ENCODE results near the gene KRTAP5-3.
"Not testable (repeated sequence)": the region's sequence is repeated elsewhere in the genome, so short reads cannot be mapped to it uniquely, and the experiment has no call there.

KRTAP5-3 gene

GRCh38 chr11:1607901-1608300, 362 bp downstream of the KRTAP5-3 start:
- not testable (repeated sequence) for DNase-seq (ENCODE audit: low spot score)

DNA sequence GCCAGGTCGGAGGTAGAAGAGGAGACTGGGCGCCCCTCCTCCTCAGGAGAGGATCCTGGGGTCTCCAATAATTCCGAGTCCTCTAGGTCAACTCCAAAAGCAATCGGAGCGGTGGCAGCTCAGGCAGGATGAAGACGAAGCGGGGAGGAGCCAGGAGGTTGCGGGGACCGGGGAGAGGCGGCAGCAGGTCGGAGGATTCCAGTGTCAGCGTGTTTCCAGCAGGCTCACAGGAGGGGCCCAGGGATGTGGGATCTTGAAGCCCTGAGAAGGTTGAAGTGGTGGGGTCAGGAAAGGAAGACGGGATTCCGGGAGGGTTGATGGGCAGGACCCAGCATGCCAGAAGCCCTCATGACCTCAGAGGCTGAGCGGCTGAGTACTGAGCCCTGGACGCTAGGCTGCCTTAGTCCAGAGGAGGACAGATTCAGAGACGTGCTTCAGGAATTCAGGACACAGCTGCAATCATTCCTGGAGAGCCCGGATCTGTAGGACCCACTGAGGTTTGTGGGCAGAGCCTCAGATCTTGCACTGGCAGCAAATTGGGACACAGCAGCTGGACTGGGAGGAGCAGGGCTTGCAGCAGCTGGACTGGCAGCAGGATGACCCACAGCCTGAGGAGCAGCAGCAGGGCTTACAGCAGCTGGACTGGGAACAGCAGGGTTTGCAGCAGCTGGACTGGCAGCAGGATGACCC, 962 bp downstream of the KRTAP5-3 start:
- not testable (repeated sequence) for DNase-seq (ENCODE audit: low spot score)

DNA sequence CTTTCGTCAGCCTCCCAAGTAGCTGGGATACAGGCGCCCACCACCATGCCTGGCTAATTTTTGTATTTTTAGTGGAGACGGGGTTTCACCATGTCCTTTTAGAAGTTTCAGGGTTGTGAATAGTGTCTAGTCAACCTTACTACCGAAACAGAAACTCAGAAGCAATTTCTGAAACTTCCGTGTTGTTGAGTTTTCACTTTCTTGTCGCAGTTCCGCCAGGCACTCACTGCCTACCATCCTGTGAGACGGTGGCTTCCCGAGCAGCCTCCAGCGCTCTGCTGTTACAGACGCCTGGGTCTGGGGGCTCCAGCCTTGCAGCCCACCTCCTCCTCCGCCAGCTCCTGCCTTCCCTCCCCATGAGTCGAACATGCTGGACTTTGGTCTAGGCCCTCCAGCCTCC, 2.3 kb downstream of the KRTAP5-3 start:
- DNase-seq (ENCODE audit: low spot score), result peak; percentile 54

- DNase-seq (ENCODE audit: low spot score), result no peak
Measured at GRCh38 chr11:1604711-1605110, 3.6 kb downstream of the KRTAP5-3 start.

DNA sequence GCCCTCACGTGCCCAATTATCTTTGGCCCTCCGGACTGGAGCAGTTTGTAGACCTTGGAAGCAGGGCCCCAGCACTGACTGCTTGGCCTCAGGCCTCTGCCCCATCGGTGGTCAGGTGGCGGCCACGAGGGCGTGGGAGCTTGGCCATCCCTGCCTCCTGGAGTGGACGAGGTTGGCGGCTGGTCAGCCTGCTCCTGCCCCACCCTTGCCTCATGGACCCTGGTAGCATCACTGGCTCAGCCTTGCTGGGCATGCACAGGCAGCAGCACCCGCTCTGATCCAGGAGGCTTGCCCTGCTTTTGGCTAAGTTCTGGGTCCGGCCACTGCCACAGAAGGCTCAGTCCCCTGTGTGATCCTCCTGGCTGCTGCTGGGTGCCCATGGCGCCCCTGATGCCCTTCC, 4.1 kb downstream of the KRTAP5-3 start:
- DNase-seq (ENCODE audit: low spot score), result no peak

- DNase-seq (ENCODE audit: low spot score), result no peak
Measured at GRCh38 chr11:1603629-1604028, 4.6 kb downstream of the KRTAP5-3 start.

- DNase-seq (ENCODE audit: low spot score), result not testable (repeated sequence)
Measured at GRCh38 chr11:1601663-1602062, 6.6 kb downstream of the KRTAP5-3 start.

DNA sequence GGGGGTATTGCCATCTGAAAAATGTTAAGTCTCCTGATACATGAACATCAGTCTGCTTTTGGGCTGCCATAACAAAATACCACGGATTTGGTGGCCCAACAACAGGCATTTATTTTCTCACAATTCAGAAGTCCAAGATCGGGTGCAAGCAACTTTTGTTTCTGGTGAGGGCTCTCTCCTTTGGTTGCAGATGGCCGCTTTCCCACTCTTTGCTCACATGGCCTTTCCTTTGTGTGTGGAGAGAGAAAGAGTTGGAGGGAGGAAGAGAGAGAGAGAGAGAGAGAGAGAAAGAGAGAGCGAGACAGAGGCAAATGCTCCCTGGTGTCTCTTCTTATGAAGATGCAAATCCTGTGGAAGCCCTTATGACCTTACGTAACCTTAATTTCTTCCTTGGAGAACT, 7.6 kb downstream of the KRTAP5-3 start:
- no peak for DNase-seq (ENCODE audit: low spot score)

- no peak for DNase-seq (ENCODE audit: low spot score)
Measured at GRCh38 chr11:1598816-1599215, 9.4 kb downstream of the KRTAP5-3 start.

- not testable (repeated sequence) for DNase-seq (ENCODE audit: low spot score)
Measured at GRCh38 chr11:1598406-1598805, 9.9 kb downstream of the KRTAP5-3 start.

GRCh38 chr11:1597994-1598380, 10.3 kb downstream of the KRTAP5-3 start, which contains the start of gene KRTAP5-2:
KRTAP5-2 (minus strand) TSS chr11:1598294; CDS start chr11:1598250, 44 bp downstream.
- DNase-seq (ENCODE audit: low spot score), result no peak

GRCh38 chr11:1597331-1597993, 10.8 kb downstream of the KRTAP5-3 start:
- DNase-seq (ENCODE audit: low spot score), result no peak

GRCh38 chr11:1596576-1597121, 11.6 kb downstream of the KRTAP5-3 start:
- not testable (repeated sequence) for DNase-seq (ENCODE audit: low spot score)

- DNase-seq (ENCODE audit: low spot score), result not testable (repeated sequence)
Measured at GRCh38 chr11:1595994-1596575, 12.2 kb downstream of the KRTAP5-3 start.

- no peak for DNase-seq (ENCODE audit: low spot score)
Measured at GRCh38 chr11:1592628-1593027, 15.6 kb downstream of the KRTAP5-3 start.

DNA sequence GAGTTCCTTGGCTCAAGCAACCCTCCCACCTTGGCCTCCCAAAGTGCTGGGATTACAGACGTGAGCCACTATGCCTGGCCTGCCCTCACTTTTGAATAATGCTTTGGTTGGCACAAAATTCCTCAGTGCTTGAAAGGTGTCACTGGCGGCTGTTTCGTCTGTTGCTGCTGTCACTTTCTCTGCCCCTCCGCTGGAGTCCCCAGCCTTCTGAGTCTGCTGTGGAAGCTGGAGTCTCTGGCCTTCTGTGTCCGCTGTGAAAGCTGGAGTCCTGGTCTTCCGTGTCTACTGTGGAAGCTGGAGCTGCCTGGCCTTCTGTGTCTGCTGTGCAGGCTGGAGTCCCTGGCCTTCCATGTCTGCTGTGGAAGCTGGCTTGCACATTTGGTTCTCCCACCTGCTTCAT, 18.3 kb downstream of the KRTAP5-3 start:
- no peak for DNase-seq (ENCODE audit: low spot score)

DNA sequence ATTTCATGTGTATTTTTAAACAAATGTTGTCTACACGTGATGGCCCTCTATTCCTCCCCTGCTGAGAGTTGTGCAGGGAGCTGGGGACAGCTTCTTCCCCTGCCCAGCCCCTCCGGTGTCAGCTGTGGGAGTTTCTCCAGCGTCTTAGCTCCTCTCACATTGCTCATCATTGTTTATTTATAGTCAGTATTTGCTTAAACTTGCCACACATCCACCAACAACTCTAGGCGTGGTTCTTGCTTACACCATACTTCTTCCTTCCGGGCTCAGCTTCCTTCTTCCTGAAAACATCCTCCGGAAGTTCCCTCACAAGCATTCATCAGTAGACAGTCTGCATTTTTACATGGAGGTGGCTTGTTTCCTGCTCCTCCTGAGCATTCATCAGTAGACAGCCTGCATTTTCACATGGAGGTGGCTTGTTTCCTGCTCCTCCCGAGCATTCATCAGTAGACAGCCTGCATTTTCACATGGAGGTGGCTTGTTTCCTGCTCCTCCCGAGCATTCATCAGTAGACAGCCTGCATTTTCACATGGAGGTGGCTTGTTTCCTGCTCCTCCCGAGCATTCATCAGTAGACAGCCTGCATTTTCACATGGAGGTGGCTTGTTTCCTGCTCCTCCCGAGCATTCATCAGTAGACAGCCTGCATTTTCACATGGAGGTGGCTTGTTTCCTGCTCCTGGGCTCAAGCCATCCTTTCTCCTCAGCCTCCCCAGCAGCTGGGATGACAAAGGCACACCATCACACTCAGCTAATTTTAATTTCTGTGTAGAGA, 18.9 kb downstream of the KRTAP5-3 start:
- peak; percentile 19 for DNase-seq (ENCODE audit: low spot score)

GRCh38 chr11:1586699-1587098, 21.6 kb downstream of the KRTAP5-3 start:
- DNase-seq (ENCODE audit: low spot score), result no peak

GRCh38 chr11:1584661-1585370, 23.4 kb downstream of the KRTAP5-3 start, which contains the start of gene KRTAP5-1:
KRTAP5-1 (minus strand) TSS chr11:1585283; CDS start chr11:1585249, 34 bp downstream.
- DNase-seq (ENCODE audit: low spot score), result not testable (repeated sequence)

DNA sequence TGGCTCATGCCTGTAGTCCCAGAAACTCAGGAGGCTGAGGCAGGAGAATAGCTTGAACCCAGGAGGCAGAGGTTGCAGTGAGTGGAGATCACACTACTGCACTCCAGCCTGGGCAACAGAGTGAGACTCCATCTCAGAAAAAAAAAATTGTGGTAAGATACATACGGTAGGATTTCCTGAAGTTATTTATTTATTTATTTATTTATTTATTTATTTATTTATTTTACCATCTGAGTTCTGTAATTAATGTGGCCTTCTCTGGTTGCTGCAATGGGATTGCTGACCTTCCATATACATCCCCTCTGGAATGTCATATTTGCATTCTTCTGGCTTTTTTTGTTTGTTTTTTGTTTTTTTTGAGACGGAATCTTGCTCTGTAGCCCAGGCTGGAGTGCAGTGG, 25.4 kb downstream of the KRTAP5-3 start:
- not testable (repeated sequence) for DNase-seq (ENCODE audit: low spot score)

DNA sequence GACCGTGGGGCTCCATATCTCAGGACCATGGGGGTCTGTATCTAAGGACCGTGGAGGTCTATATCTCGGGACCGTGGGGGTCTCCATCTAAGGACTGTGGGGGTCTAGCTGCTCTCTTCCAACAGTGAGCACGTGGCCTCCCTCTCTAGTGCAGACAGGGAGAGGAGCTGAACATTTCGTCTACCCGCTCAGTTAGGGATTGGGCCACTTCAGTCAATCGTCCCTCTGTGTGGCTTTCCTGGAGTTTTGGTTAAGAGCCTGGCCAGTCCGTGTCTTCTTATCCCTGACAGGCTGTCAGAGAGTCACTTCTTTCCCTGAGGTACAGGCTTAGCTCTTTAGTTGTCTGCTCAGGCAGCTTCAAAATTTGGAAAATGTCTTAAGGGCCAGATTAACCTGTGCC, 26.3 kb downstream of the KRTAP5-3 start:
- DNase-seq (ENCODE audit: low spot score), result no peak
